NCI-H1694 treated with DMSO at 0.1 percent for 48 hours (cell line): ENCODE data around the gene CEP68.
"Not testable (repeated sequence)": the region's sequence is repeated elsewhere in the genome, so short reads cannot be mapped to it uniquely, and the experiment has no call there.

ENCODE experiments used
- DNase-seq: peaks from one replicate; lab custom pipeline; 2025; lab: John Stamatoyannopoulos, UW

CEP68 gene, protein sequence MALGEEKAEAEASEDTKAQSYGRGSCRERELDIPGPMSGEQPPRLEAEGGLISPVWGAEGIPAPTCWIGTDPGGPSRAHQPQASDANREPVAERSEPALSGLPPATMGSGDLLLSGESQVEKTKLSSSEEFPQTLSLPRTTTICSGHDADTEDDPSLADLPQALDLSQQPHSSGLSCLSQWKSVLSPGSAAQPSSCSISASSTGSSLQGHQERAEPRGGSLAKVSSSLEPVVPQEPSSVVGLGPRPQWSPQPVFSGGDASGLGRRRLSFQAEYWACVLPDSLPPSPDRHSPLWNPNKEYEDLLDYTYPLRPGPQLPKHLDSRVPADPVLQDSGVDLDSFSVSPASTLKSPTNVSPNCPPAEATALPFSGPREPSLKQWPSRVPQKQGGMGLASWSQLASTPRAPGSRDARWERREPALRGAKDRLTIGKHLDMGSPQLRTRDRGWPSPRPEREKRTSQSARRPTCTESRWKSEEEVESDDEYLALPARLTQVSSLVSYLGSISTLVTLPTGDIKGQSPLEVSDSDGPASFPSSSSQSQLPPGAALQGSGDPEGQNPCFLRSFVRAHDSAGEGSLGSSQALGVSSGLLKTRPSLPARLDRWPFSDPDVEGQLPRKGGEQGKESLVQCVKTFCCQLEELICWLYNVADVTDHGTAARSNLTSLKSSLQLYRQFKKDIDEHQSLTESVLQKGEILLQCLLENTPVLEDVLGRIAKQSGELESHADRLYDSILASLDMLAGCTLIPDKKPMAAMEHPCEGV

GRCh38 chr2:65056215-65057053 lies at the start of gene CEP68:
CEP68 (plus strand) TSS chr2:65056416; CDS start chr2:65069445, 13,029 bp downstream.
- DNase-seq = peak; percentile 92

GRCh38 chr2:65013776-65014175 lies 42.4 kb upstream of the CEP68 start:
- DNase-seq = no peak

- no peak for DNase-seq
These were observed 40.5 kb upstream of the CEP68 start for GRCh38 chr2:65015731-65016130.

DNA sequence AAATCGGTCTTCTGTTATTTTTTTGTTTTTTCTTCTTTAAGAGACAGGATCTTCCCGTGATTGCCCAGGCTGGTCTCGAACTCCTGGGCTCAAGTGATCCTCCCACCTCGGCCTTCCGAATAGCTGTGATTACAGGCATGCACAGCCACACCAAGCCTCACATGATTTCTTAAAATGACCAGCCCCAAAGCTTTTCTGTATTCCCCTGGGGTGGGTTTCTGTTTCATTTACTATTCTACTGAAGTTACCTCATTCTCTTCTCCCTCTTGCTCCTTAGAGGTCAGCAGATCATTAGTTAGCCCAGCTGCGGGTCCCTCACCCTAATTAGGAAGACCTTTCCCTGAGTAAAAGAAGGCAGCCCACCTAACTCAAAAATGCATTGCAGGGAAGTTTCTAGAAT lies 39.4 kb upstream of the CEP68 start:
- no peak for DNase-seq

DNA sequence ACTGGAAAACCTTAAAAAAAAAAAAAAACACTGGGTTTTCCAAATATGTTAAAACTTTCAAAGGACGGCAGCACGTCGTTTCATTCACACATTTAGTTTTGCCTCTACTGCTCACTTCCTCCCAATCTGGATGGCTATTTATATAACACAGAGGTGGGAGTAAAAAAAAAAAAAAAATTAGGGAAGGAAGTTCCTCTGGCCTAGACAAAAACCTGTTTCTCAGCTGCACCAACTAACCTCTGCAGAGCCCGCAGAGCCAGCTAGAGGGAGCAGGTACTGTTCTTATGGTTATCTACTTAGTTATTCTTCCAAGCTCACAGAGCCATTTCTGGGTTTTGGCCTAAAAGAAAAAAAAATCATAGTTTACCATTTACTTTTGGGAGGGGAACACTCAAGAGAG lies 38.9 kb upstream of the CEP68 start:
- no peak for DNase-seq

DNA sequence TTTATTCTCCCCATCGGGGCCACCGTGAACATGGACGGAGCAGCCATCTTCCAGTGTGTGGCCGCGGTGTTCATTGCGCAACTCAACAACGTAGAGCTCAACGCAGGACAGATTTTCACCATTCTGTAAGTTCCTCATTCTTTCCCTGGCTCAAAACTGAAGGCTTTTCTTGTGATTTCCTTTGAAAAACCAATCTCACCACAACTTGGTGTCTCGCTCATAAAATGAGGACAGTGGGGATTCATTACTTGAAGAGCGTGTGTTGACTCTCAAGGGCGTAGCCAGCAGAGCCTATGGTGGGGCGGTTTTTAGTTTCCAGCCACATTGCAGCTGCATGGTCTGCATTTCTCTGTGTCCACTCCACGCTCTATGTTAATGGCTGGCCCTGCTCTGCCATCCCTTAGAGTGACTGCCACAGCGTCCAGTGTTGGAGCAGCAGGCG lies 38.1 kb upstream of the CEP68 start:
- DNase-seq = no peak

- no peak for DNase-seq
These were observed 37.2 kb upstream of the CEP68 start for GRCh38 chr2:65019010-65019409.

DNA sequence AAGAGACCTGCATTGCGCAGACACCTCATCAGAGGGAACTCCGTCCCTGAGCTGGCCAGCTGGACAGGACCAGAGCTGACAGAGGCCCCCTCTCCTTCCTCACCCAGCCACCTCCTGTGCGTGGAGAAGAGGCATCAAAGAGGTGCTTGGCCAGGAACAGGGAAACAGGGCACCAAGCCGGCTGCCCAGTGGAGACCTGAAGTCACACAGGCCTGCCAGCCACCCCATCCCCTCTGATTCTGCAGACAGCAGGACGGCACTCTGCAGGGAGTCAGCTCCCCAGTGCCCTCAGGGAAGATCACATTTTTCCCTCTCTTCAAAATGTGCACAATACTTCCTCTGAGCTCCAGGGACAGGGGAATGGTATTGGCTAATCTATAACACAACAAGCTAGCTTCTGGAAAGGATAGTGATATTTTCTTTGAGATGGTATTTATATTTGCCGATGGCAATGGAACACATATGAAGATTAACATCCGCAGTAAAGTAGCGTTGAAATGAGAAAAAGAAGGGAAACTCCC lies 36.5 kb upstream of the CEP68 start:
- DNase-seq = no peak

- not testable (repeated sequence) for DNase-seq
These were observed 36.0 kb upstream of the CEP68 start for GRCh38 chr2:65020251-65020650.

DNA sequence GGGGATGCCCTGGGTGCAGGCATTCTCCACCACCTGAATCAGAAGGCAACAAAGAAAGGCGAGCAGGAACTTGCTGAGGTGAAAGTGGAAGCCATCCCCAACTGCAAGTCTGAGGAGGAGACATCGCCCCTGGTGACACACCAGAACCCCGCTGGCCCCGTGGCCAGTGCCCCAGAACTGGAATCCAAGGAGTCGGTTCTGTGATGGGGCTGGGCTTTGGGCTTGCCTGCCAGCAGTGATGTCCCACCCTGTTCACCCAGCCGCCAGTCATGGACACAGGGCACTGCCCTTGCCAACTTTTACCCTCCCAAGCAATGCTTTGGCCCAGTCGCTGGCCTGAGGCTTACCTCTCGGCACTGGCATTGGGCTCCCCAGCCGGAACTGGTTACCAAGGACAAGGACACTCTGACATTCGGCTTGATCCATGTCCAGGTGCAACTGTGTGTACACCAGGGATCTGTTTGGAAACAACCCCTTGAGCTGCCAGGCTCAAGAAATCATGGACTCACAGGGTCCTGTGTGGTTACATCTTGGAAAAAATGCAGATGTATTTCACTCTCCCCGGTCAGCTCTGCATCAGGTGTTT lies 35.2 kb upstream of the CEP68 start:
- no peak for DNase-seq

DNA sequence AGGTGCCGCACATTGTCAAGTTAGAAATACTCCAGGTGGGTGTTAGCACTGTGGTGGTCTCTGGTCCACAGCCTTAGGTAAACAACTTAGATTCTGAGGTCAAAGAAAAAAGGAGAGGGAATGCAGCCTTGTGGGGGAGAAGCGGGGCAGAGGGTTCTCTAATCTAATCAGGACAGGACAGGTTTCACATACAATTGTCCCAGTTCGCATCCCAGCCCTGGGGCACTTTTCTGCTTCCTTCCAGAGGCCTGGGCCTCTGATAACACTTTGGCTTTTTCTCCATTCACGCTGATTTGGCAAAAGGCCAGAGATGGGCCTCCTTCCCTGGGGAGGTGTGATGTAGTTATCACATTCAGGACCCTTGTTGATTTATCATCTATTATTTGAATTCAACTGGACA lies 34.5 kb upstream of the CEP68 start:
- DNase-seq = no peak

GRCh38 chr2:65022189-65022588 lies 34.0 kb upstream of the CEP68 start:
- no peak for DNase-seq

GRCh38 chr2:65023742-65024141 lies 32.5 kb upstream of the CEP68 start:
- DNase-seq = no peak

GRCh38 chr2:65024149-65024829 lies 31.9 kb upstream of the CEP68 start:
- no peak for DNase-seq

DNA sequence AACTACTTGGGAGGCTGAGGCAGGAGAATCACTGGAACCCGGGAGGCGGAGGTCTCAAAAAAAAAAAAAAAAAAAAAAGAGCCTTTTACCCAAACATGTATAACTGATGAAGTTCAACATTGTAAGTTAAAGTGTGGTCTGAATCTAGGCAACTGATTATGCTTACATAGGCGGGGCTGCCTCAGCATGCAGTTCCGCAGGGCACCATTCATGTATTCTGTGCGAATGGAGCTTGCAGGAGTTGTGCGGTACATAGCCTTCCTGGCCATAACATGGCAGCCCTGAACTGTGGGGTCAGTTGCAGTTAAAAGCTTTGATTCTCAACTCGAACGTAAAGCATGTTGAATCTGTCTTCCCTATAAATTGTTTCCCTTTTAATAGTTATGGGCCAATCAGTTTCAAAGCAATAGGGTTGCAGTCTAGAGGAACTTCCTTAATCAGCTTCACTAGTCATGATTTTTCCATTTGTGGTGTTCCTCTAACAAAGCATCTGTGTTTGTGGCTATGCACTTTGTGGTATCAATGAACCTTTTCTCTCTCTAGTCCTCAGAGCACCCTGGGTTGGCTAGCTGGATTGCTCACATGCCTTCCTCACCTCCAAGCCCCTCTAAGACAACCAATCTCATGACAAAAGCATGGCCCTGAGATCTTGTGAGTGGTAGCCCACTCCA lies 30.6 kb upstream of the CEP68 start:
- DNase-seq = no peak

- no peak for DNase-seq
These were observed 30.1 kb upstream of the CEP68 start for GRCh38 chr2:65026154-65026553.

- no peak for DNase-seq
These were observed 29.3 kb upstream of the CEP68 start for GRCh38 chr2:65026704-65027464.

DNA sequence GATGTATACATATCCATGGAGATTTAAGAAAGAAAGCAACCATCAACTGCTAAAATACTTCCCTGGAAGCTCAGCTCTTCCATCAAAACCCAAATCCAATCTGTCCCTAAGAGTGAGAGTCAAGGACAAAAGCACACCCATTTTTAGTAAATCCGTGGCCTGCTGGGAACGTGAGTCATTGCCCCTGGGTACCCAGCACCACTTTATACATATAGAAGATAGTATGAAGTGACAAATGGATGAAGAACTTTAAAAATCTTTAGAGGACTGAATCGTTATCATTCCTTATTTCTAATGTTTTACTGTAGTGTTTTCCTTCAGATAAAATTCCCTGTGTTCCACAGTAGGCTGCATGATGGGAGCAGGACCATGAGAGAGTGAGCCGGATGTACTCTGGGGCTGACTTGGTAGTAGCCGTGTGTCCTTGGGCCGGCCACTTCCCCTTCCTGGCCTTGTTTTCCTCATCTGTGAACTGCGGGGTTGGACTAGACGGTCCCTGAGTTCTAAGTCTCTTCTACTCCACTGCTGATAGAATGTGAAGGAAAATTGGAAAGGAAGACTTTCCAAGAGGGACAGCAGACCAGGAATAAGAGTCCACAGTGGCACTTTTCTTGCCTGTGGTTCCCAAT lies 28.5 kb upstream of the CEP68 start:
- no peak for DNase-seq
